Aorta (tissue), 5 donors: ENCODE data around the gene TFB2M. TPM values are rescaled to one million over a fixed set of nuclear protein-coding genes. Genes with fewer than 3 reads are reported as not detected.
"Not testable (repeated sequence)": the region's sequence is repeated elsewhere in the genome, so short reads cannot be mapped to it uniquely, and the experiment has no call there.

Source experiments
- ATAC-seq: fragments of 200-7000 bp; cut with Tn5 transposase; one replicate; pipeline ENCODE4 v1.9.1; 2022; ENCODE audit warnings: moderate library complexity; ENCODE audit not compliant: low FRiP score
- DNase-seq, 2 donors: peaks; one replicate each; pipeline ENCODE4 v3.0.0-alpha.2; 2020
- H3K27ac ChIP-seq, 2 donors: one replicate each; pipeline ENCODE4 v1.5.1; 2013; ENCODE audit warnings: low read length in 2 of 2, mild to moderate bottlenecking in 2 of 2, moderate library complexity in 2 of 2, control low read depth in 1 of 2, inconsistent platforms in 1 of 2, low read depth in 1 of 2
- H3K27me3 ChIP-seq, 2 donors: one replicate each; pipeline ENCODE4 v1.6.1; 2013; ENCODE audit warnings: control low read depth in 1 of 2, low read length in 1 of 2, mild to moderate bottlenecking in 1 of 2, moderate library complexity in 1 of 2; ENCODE audit not compliant: insufficient read depth in 2 of 2, control insufficient read depth in 1 of 2
- H3K36me3 ChIP-seq, 2 donors: one replicate each; pipeline ENCODE4 v1.6.1; 2013; ENCODE audit warnings: control low read depth in 1 of 2, low read length in 1 of 2, mild to moderate bottlenecking in 1 of 2; ENCODE audit not compliant: insufficient read depth in 2 of 2, control insufficient read depth in 1 of 2
- H3K4me1 ChIP-seq, 2 donors: one replicate each; pipeline ENCODE4 v1.6.1; 2013; ENCODE audit warnings: low read length in 2 of 2, control low read depth in 1 of 2, mild to moderate bottlenecking in 1 of 2, moderate library complexity in 1 of 2; ENCODE audit not compliant: insufficient read depth in 2 of 2, control insufficient read depth in 1 of 2
- H3K4me3 ChIP-seq, 2 donors: one replicate each; pipeline ENCODE4 v1.5.1; 2013; ENCODE audit warnings: low read length in 2 of 2, control low read depth in 1 of 2, mild to moderate bottlenecking in 1 of 2
- H3K9me3 ChIP-seq: one replicate; pipeline ENCODE4 v1.6.1; 2013; ENCODE audit warnings: mild to moderate bottlenecking, low read length; ENCODE audit not compliant: control insufficient read depth
- WGBS, 2 donors: extraction: QIAGEN DNeasy Blood & Tissue Kit; methylation state at CpG; one replicate each; pipeline ENCODE4 v1.1.7; 2013; 5-methylcytosine and 5-hydroxymethylcytosine counted together
- intact Hi-C, 2 donors: fragments of 100-400 bp; cut with DNase I; formaldehyde crosslinking; loops; one replicate each; pipeline versions ENCODE4 v1.14.2 to v1.15.0; 2022
- polyA plus RNA-seq, 2 donors: library from polyadenylated mRNA; stranded (reverse); fragments of 200-250 nt; gene quantifications; one replicate each; pipeline ENCODE4 v1.2.3, GENCODE V29; 2013
- total RNA-seq, 2 donors: library from RNA; stranded (reverse); fragmentation: NEBNext Ultra II Directional; extraction: Animal tissue kit (Norgen Biotek cat#: 25700); gene quantifications; one replicate each; pipeline ENCODE4 v1.2.1, GENCODE V29; 2021
- donor health status: healthy with polysubstance abuse.
- donor health status: Bipolar disorder and iron deficiency.
- donor health status: DM: no; HTN: no; CAD: no.
- donor health status: DM: no; HTN: no; CAD: no.
- donor health status: DM: yes; HTN: yes; CAD: no.

The TFB2M gene
- total and polyA plus RNA-seq, 4 donors, result 3.8 to 5.8 (median 5.4) TPM

DNA sequence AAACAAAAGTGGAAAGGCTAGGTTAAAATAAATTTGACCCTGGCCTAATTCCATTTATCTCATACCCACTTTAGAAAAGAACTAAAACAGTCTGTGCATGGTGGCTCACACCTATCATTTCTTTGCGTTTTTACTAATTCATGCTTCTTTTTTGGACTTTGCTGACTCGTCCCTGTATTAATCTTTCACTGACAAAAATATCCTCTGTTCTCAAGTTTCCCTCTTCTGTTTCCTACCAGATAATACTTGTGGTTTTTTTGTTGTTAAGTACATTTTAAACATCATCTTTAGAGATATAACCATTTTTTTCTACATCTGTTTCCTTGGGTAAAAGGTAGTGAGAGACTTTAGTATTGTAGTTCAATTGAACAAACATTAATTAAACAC, 11.7 kb upstream of the TFB2M start:
- H3K4me1 ChIP-seq, result no peaks in the 10 kb centered on the region
- H3K36me3 ChIP-seq, result no peaks in the 10 kb centered on the region
- H3K27me3 ChIP-seq, result no peaks in the 10 kb centered on the region
- H3K9me3 ChIP-seq, result no peaks in the 10 kb centered on the region
- no peak overlapping the region for H3K27ac ChIP-seq
- WGBS, 2 donors, result 36 to 43% methylated on average over 2 of the region's 2 CpGs
- intact Hi-C loops, result no loop called here
- ATAC-seq (no peak), DNase-seq (no peak)
- no peak overlapping the region for H3K4me3 ChIP-seq

- no peak overlapping the region for H3K4me3 ChIP-seq
- DNase-seq (no peak), ATAC-seq (no peak)
- H3K27me3 ChIP-seq, result no peaks in the 10 kb centered on the region
- intact Hi-C loops, result no loop called here
- 76 to 83% methylated on average over 5 of the region's 5 CpGs for WGBS, 2 donors
- H3K36me3 ChIP-seq, result no peaks in the 10 kb centered on the region
- no peaks in the 10 kb centered on the region for H3K4me1 ChIP-seq
- no peaks in the 10 kb centered on the region for H3K9me3 ChIP-seq
- no peak overlapping the region for H3K27ac ChIP-seq
These were observed 11.1 kb upstream of the TFB2M start for GRCh38 chr1:246577082-246577719.

DNA sequence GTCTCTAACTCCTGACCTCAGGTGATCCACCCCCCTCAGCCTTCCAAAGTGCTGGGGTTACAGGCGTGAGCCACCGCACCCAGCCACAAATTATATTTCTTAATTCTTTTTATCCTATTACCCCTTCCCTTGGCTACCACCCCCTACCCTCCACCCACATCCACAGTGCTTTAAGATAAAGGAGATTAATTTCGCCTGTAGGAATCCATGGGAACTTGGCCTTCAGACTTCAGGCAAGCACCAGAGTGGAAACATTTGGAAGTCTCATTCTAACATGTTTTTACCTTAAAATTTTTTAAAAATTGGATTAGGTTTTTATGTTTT, 10.6 kb upstream of the TFB2M start:
- ATAC-seq, result no peak
- intact Hi-C loops, result no loop called here
- no peaks in the 10 kb centered on the region for H3K9me3 ChIP-seq
- no peaks in the 10 kb centered on the region for H3K36me3 ChIP-seq
- H3K27ac ChIP-seq, result no peak overlapping the region
- H3K4me3 ChIP-seq, result no peak overlapping the region
- H3K4me1 ChIP-seq, result no peaks in the 10 kb centered on the region
- no peaks in the 10 kb centered on the region for H3K27me3 ChIP-seq
- no peak for DNase-seq
- 69 to 81% methylated on average over 3 of the region's 3 CpGs for WGBS, 2 donors

GRCh38 chr1:246573491-246573890, 7.4 kb upstream of the TFB2M start:
- H3K36me3 ChIP-seq, result no peaks in the 10 kb centered on the region
- ATAC-seq, result no peak
- WGBS, 2 donors, result 61 to 63% methylated on average over 6 of the region's 6 CpGs
- no peak for DNase-seq
- H3K9me3 ChIP-seq, result no peaks in the 10 kb centered on the region
- H3K4me3 ChIP-seq, result no peak overlapping the region
- no peaks in the 10 kb centered on the region for H3K27me3 ChIP-seq
- no peaks in the 10 kb centered on the region for H3K4me1 ChIP-seq
- intact Hi-C loops, result no loop called here
- no peak overlapping the region for H3K27ac ChIP-seq

DNA sequence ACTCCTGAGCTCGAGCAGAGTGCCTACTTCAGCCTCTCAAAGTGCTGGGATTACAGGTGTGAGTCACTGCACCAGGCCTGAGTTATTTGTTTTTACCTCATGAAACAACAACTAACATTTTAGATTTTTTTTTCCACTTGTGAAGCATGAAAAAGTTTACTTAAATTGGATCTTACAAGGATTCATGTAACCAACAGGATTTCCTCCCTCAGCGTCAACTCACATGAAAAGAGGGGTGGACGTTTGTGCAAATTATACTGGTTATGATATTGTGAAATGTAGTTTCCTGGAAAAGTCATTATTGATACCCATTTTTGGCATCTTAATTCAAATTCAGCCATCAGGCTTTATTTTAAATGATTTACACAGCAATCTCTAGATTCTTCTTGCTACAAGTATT, 6.7 kb upstream of the TFB2M start:
- no peaks in the 10 kb centered on the region for H3K4me1 ChIP-seq
- ATAC-seq (no peak), DNase-seq (no peak)
- no peaks in the 10 kb centered on the region for H3K27me3 ChIP-seq
- no peak overlapping the region for H3K4me3 ChIP-seq
- H3K9me3 ChIP-seq, result no peaks in the 10 kb centered on the region
- WGBS, 2 donors, result 85 to 88% methylated on average over 3 of the region's 3 CpGs
- H3K27ac ChIP-seq, result no peak overlapping the region
- intact Hi-C loops, result no loop called here
- no peaks in the 10 kb centered on the region for H3K36me3 ChIP-seq

GRCh38 chr1:246571953-246572352, 5.9 kb upstream of the TFB2M start:
- ATAC-seq (no peak), DNase-seq (no peak)
- Histone ChIP-seq H3K27ac (no peak overlapping the region), H3K27me3 (no peaks in the 10 kb centered on the region), H3K9me3 (no peaks in the 10 kb centered on the region), H3K4me1 (no peaks in the 10 kb centered on the region), H3K36me3 (no peaks in the 10 kb centered on the region), H3K4me3 (no peak overlapping the region)
- 96% methylated on average over 1 of the region's 1 CpG for WGBS, 2 donors
- intact Hi-C loops, result no loop called here

DNA sequence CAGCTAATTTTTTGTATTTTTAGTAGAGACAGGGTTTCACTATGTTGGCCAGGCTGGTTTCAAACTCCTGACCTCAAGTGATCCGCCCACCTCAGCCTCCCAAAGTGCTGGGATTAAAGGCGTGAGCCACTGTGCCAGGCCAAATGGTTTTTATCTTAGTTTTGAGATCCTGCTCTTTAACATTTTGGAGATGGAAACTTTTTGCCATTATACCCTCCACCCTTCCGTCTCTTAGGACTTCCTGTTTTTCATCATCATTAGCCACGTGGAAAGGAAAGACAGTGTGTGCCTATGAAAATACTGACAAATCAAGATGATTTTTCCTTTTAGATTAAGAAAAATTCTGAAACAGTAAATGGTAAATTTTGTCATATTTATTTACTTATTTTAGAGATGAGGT, 5.2 kb upstream of the TFB2M start:
- H3K9me3 ChIP-seq, H3K36me3 ChIP-seq, H3K4me3 ChIP-seq, ATAC-seq, H3K4me1 ChIP-seq, H3K27ac ChIP-seq, H3K27me3 ChIP-seq, intact Hi-C loops, DNase-seq: not testable (repeated sequence)
- WGBS, 2 donors, result 72 to 75% methylated on average over 4 of the region's 4 CpGs

- Histone ChIP-seq H3K27ac (peak overlapping the region in 1 of 2 donors; percentile 6), H3K9me3 (no peaks in the 10 kb centered on the region), H3K4me1 (no peaks in the 10 kb centered on the region), H3K36me3 (no peaks in the 10 kb centered on the region), H3K4me3 (no peak overlapping the region), H3K27me3 (no peaks in the 10 kb centered on the region)
- no peak for ATAC-seq
- intact Hi-C loops, result loop anchor here (5.0 to 10.0 kb wide), 4 partner anchors 63 to 1705 kb away; partner anchors contain the start of genes HNRNPU (in 1 of the 2) and ZNF496 (in 1 of the 2)
- WGBS, 2 donors, result 69 to 76% methylated on average over 8 of the region's 8 CpGs
- DNase-seq, result no peak
These were observed 3.5 kb upstream of the TFB2M start for GRCh38 chr1:246569248-246570238.
